ENCODE data around the gene PNPLA1. TPM values are rescaled to one million over a fixed set of nuclear protein-coding genes. Genes with fewer than 3 reads are reported as not detected.
A peak's percentile ranks its signal among the peaks of the same experiment; 100 is the strongest.

The PNPLA1 gene
- total RNA-seq, 2 donors from 2014 or later: not detected

DNA sequence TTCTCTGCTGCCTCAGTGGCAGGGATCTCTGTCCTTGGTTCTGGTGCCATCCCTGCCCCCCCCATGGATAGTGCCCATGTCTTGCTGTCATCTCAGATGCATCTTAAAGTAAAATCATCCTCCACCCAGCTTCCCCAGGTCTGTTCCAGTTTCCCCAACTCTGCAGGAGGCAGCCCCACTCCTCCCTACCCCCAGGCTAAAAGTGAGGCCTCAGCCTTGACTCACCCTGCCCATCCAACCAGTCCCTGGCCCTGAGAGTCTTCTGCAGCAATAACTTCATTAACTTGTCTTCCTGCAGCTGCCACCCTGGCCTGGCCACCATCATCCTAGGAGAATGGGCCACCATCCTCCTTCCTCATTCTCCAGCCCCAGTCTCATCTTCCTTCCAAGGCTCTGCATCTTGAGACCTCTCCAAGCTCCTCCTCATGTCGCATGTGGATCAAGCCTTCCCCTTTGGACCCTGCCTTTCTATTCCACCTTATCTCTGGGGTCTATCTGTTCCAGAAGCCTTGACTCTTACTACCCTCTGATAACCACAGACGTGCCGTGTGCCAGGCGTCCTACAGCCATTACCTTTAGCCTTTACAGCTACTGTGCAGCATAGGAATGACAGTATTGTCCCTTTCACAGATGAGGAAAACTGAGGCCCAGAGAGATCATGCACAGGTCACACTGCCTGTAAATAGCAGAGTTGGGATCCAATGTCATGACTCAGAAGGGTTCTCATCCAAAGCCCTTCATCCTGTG is 2.0 kb upstream of the PNPLA1 start:
- Mint-ChIP-seq H3K4me3 (no peak overlapping the region), H3K27ac (peak overlapping the region; percentile 25), H3K27me3 (peaks cover 18% of the 10 kb centered on the region), H3K36me3 (ENCODE audit: low read depth) (no peaks in the 10 kb centered on the region), H3K4me1 (no peaks in the 10 kb centered on the region), H3K9me3 (no peaks in the 10 kb centered on the region)
- ATAC-seq (replicated peaks): no peak

DNA sequence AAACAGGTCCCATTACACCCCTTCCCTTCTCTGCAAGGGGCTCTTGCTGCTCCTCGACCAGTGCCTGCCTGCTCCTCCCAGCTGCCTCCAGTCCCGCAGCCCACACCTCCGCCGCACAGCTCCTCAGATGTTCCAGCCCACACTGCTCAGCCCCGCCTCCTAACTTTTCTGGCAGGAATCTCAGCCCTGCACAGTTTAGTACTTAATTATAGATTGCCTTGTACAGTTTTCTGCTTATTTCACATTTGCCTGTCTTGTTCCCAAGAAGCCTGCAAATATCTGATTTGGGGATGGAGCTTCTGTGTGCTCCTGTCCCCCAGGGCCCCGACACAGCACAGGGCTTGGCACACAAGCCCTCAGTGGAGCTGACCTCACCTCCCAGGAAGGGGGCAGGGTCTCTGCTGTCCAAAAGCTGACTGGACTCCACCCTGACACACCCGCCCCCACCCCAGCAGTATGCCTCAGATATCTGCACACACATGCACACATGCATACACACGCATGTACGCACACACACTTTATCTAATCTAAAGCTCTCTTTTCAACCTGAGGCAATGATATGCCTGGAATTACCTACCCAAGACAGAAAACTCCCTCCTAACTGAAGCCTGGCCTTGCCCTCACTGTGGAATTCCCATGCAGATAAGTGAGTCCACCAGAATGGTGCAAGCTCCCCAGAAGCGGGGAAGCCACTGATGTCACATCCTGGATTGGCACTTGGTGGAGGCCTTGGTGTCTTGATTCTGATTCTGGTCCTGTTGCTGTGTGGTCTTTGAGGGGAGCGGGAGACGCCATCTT is 1.2 kb upstream of the PNPLA1 start:
- no peak for ATAC-seq (replicated peaks)
- Mint-ChIP-seq H3K4me3 (no peak overlapping the region), H3K27me3 (peaks cover 22% of the 10 kb centered on the region), H3K4me1 (no peaks in the 10 kb centered on the region), H3K27ac (peak overlapping the region; percentile 25), H3K9me3 (no peaks in the 10 kb centered on the region), H3K36me3 (ENCODE audit: low read depth) (no peaks in the 10 kb centered on the region)

DNA sequence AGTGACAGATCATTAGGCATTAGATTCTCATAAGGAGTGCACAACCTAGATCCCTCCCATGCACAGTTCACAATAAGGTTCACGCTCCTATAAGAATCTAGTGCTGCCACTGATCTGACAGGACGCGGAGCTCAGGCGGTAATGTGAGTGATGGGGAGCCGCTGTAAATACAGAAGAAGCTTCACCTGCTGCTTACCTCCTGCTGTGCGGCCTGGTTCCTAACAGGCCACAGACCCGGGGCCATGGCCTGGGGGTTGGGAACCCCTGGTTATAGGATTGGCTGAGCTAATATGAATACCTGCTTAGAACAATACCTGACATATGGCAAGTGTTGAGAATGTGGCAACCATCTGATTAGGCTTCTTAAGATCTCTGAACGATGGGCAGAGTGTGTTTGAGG is 2.4 kb downstream of the PNPLA1 start:
- Mint-ChIP-seq H3K36me3 (ENCODE audit: low read depth) (no peaks in the 10 kb centered on the region), H3K4me3 (no peak overlapping the region), H3K27ac (no peak overlapping the region), H3K9me3 (no peaks in the 10 kb centered on the region), H3K27me3 (peaks cover 34% of the 10 kb centered on the region), H3K4me1 (no peaks in the 10 kb centered on the region)
- ATAC-seq (replicated peaks): no peak

DNA sequence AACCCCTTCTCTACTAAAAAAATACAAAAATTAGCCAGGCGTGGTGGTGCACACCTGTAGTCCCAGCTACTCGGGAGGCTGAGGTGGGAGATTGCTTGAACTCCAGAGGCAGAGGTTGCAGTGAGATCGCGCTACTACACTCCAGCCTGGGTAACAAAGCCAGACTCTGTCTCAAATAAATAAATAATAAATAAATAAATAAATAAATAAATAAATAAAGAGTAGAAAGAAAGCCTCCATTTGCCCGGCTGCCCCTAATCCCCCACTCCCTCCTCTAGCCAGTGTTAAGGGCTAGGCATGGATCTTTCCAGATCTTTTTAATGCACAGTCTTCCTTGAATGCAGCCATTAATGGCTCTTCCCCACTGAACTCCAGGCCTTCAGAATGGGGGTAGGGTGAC is 3.2 kb downstream of the PNPLA1 start:
- H3K27ac Mint-ChIP-seq: no peak overlapping the region
- no peaks in the 10 kb centered on the region for H3K4me1 Mint-ChIP-seq

DNA sequence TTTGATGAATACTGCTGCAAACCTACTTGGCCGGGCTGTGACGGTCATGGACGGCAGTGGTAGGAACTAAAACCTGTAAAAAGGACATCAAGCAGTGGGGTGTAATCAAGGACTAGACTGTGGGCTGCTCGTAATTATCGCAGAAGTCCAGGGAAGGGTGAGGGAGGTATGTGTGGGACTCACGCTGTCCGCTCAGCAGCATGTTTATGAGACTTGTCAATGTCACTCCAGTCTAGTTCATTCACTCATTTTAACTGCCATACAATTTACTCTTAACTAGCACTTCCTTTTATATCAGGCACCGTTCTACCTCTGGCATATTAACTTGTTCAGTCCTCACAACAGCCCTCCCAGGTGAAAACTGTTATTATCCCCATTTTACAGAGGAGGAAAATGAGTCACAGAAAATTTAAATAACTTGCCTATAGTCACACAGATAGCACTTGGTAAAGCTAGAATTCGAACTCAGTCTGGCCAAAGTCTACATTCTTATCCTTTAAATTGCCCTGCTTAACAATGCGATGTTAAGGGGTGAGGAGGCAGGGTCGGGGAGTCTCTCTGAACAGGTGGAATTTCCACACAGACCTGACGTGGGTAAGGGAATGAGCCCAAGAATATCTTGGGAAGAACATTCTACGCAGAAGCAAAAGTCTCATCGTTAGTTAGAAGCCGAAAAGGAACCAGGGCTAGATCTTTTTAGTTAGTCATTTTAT is 4.1 kb downstream of the PNPLA1 start:
- Mint-ChIP-seq H3K27ac (no peak overlapping the region), H3K4me1 (no peaks in the 10 kb centered on the region), H3K9me3 (no peaks in the 10 kb centered on the region), H3K27me3 (peaks cover 40% of the 10 kb centered on the region), H3K36me3 (ENCODE audit: low read depth) (no peaks in the 10 kb centered on the region), H3K4me3 (no peak overlapping the region)
- no peak for ATAC-seq (replicated peaks)

More for the DNA sequence above, 3.2 kb downstream of the PNPLA1 start:
- no peak for ATAC-seq (replicated peaks)
- no peak overlapping the region for H3K4me3 Mint-ChIP-seq
- no peaks in the 10 kb centered on the region for H3K36me3 Mint-ChIP-seq (ENCODE audit: low read depth)
- H3K9me3 Mint-ChIP-seq: no peaks in the 10 kb centered on the region
- H3K27me3 Mint-ChIP-seq: peaks cover 33% of the 10 kb centered on the region

DNA sequence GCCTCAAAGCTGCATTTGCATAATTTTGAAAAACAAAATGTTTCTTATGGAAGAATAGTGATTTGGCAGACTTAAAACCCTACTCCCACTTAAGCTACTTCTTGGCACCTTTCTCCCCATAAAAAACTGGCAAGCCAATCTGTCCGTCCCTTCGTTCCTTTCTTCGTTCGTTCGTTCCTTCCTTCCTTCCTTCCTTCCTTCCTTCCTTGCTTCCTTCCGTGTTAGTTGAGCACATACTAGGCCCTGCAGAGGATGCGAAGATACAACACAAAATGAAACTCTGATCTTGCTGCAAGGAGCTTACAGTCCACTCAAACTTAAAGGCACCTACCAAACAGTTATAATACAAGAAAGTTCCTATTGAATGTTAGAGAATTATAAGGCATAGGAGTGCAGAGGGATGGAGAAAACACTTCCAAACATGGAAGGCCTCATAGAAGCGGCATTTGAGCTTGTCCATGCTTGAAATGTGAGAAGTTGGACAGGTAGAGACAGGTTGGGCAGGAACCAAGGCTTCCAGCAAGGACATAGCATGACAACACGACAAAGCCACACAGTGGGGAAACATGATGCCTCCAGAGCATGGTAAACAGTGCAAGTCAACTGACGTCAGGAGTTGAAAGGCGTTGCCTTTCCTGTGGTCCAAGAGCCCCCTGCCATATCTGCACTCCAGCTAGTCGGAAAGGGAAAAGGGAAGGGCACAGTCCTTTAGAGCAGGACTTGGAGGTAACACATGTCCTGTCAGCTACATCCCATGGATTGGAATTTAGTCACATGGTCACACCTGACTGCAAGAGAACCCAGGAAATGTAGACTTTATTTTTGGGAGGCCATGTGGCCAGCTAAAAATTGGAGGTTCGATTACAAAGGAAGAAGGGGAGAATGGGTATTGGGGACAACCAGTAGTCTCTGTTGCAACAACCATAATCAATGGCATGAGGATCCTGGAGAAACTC is 7.0 kb downstream of the PNPLA1 start:
- no peaks in the 10 kb centered on the region for H3K4me1 Mint-ChIP-seq
- H3K9me3 Mint-ChIP-seq: no peaks in the 10 kb centered on the region
- H3K27me3 Mint-ChIP-seq: peaks cover 33% of the 10 kb centered on the region
- no peak overlapping the region for H3K4me3 Mint-ChIP-seq
- no peak for ATAC-seq (replicated peaks)
- H3K36me3 Mint-ChIP-seq (ENCODE audit: low read depth): no peaks in the 10 kb centered on the region
- H3K27ac Mint-ChIP-seq: no peak overlapping the region

DNA sequence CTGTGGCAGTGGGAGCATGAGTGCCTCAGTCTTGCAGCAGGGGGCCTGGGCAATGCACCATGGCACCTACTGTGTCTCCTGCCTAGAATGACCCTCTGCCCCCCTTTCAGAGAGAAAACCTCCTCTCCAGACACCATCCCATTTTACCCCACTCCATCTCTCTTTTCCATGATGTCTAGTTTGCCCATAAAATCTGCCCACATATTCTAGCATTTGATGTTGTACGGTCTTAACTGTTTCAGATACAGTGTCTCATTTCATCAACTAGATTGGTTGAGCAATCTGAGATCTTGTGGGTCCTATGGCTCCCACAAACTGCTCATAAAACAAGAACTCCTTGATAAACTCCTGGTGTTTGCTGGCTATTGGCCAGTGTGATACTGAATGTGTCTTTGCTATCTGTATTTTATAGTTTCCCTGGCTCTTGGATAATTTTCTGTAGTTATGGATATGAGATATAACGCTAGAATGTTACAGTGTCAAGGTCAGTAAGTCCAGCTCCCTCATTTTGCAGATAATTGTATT is 8.1 kb downstream of the PNPLA1 start:
- no peaks in the 10 kb centered on the region for H3K4me1 Mint-ChIP-seq
- peaks cover 30% of the 10 kb centered on the region for H3K27me3 Mint-ChIP-seq
- H3K4me3 Mint-ChIP-seq: no peak overlapping the region
- no peaks in the 10 kb centered on the region for H3K9me3 Mint-ChIP-seq
- no peak for ATAC-seq (replicated peaks)
- H3K27ac Mint-ChIP-seq: no peak overlapping the region
- no peaks in the 10 kb centered on the region for H3K36me3 Mint-ChIP-seq (ENCODE audit: low read depth)

DNA sequence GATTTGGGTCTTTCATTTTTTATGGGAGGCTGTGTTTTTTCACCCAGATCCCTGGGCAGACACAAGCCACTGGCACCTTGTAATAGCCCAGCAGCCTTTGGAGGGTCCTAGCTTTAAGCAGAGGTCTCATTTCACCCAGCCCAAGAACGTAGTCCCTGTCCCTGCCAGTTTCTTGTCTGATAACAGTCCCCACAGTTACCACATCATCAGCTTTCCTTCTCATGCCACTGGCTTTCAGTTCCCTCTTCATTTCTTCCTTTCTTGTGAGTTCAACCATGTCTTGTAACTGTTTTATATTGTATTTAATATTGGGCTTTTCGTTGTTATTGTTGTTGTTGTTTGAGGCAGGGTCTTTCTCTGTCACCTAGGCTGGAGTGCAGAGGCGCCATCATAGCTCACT is 10.6 kb downstream of the PNPLA1 start:
- ATAC-seq (replicated peaks): no peak
- Mint-ChIP-seq H3K27ac (no peak overlapping the region), H3K4me1 (no peaks in the 10 kb centered on the region)

DNA sequence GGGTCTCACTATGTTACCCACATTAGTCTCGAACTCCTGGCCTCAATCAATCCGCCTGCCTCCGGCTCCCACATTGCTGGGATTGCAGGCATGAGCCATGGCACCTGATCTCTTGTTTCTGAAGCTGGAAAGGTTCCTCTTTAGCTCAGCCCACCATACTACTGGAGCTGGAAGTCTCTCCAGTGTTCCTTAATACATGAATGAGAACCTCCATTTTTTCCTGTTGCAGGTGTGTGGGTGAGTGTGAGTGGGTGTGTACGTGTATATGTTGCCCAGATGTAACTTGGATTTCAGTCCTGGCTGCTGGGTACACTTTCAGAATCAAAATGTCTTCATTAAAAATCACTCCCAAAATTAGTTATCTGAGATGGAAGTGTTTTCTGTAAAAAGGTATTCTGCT is 11.1 kb downstream of the PNPLA1 start:
- Mint-ChIP-seq H3K36me3 (ENCODE audit: low read depth) (no peaks in the 10 kb centered on the region), H3K27ac (no peak overlapping the region), H3K27me3 (peaks cover 42% of the 10 kb centered on the region), H3K4me3 (no peak overlapping the region), H3K9me3 (no peaks in the 10 kb centered on the region), H3K4me1 (no peaks in the 10 kb centered on the region)
- ATAC-seq (replicated peaks): no peak

More for the DNA sequence above, 10.6 kb downstream of the PNPLA1 start:
- no peaks in the 10 kb centered on the region for H3K9me3 Mint-ChIP-seq
- peaks cover 40% of the 10 kb centered on the region for H3K27me3 Mint-ChIP-seq
- no peaks in the 10 kb centered on the region for H3K36me3 Mint-ChIP-seq (ENCODE audit: low read depth)
- H3K4me3 Mint-ChIP-seq: no peak overlapping the region

DNA sequence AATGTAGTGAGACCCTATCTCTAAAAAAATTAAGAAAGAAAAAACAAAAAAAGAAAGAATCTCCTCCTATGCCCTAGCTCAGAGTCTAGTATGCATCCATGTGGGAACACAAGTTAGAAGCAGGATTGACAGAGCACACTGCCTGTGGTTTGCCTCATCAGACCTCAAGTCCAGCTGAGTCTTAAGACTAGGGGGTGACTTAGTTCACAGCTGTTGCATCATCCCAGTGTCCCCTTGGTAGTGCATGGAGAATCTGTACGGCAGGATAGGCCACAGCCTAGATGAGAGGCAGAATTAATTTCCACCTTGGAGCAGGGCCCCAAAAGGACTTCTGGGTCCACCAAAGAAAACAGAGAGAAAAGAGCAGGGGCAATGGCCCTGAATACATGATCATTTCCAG is 13.7 kb downstream of the PNPLA1 start:
- Mint-ChIP-seq H3K27ac (no peak overlapping the region), H3K36me3 (ENCODE audit: low read depth) (no peaks in the 10 kb centered on the region), H3K4me3 (no peak overlapping the region), H3K27me3 (peaks cover 33% of the 10 kb centered on the region), H3K4me1 (peaks cover 6% of the 10 kb centered on the region), H3K9me3 (no peaks in the 10 kb centered on the region)
- ATAC-seq (replicated peaks): no peak

DNA sequence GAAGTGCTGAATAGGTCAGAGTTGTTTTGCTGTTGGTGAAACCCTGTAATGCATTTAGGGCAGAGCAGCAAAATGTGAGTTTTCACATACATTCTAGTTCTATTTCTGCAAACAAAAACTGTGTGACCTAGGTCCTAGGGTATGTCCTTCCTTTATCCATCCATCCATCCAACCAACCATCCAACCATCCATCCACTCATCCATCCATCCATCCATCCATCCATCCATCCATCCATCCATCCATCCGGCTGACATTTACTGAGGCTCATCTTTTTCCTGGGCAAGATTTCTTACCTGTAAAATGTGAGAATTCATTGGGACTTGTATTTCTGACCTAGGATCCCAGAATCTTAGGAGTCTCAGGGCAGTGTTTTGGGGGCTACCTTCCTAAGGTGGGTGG is 14.5 kb downstream of the PNPLA1 start:
- ATAC-seq (replicated peaks): no peak
- Mint-ChIP-seq H3K27me3 (peaks cover 30% of the 10 kb centered on the region), H3K4me3 (no peak overlapping the region), H3K27ac (no peak overlapping the region), H3K9me3 (no peaks in the 10 kb centered on the region), H3K4me1 (peaks cover 6% of the 10 kb centered on the region), H3K36me3 (ENCODE audit: low read depth) (no peaks in the 10 kb centered on the region)

DNA sequence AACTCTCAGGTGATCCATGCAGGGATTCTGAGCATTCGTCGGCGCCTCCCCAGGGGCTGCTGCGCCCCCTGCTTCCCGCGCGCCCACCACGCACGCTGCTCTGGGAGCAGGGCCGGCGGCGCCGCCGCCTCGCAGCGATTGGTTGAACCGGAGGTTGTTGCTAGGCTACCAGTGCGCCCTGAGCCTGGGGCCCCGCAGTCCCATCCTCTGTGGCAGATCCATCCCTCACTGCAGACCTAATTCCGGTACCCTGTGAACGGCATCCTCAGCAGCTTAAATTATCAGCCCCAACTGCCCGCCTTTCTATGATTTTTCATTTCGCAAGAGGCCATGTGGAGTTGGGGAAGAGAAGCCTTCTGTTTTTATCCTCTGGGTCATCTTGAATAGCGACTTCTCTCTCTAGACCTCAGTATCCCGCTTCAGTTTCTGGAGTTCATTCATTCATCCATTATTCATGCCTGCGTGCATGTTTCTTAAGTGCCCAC is 15.4 kb downstream of the PNPLA1 start:
- Mint-ChIP-seq H3K27me3 (peaks cover 30% of the 10 kb centered on the region), H3K9me3 (no peaks in the 10 kb centered on the region), H3K4me1 (peaks cover 6% of the 10 kb centered on the region), H3K4me3 (no peak overlapping the region), H3K36me3 (ENCODE audit: low read depth) (no peaks in the 10 kb centered on the region), H3K27ac (no peak overlapping the region)
- no peak for ATAC-seq (replicated peaks)

DNA sequence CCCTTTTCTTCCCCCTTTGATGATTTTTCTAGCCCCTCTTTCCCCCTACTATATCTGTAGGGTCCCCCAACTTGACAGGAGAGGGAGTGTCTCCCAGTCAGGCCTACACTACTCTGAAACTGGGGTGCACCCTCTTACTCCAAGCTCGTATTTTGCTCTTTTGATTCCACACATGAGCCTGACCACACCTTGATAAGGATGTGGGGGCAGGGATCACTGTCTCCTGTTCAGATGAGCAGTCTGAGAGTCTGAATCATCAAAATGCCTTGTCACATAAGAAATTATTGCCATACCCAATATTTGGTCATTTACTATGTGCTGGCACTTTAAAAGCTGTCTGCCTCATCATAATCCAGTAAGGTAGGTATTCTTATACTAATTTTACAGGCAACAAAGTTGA is 15.9 kb downstream of the PNPLA1 start:
- peaks cover 6% of the 10 kb centered on the region for H3K4me1 Mint-ChIP-seq
- no peaks in the 10 kb centered on the region for H3K9me3 Mint-ChIP-seq
- H3K36me3 Mint-ChIP-seq (ENCODE audit: low read depth): no peaks in the 10 kb centered on the region
- H3K4me3 Mint-ChIP-seq: no peak overlapping the region
- peaks cover 25% of the 10 kb centered on the region for H3K27me3 Mint-ChIP-seq
- ATAC-seq (replicated peaks): no peak
- H3K27ac Mint-ChIP-seq: no peak overlapping the region

Data from activated T-helper 17 cell treated with anti-CD3 and anti-CD28 coated beads, Interleukin-2, amount 50 U/mL, for 72 hours (primary cell).